Adipocyte (in vitro differentiated cells): ENCODE measurements around the gene GDNF.

ENCODE experiments used
- DNase-seq: peaks from one replicate; pipeline ENCODE4 v3.0.0-alpha.2; 2015; ENCODE audit warnings: low read depth
- H3K27me3 ChIP-seq: replicated peaks from 2 replicates; pipeline ENCODE4 v1.7.0; 2013; ENCODE audit warnings: mild to moderate bottlenecking, low read length, moderate library complexity; ENCODE audit not compliant: control insufficient read depth, insufficient read depth
- H3K36me3 ChIP-seq: 2 replicates; pipeline ENCODE4 v1.7.0; 2013; ENCODE audit warnings: low read length, mild to moderate bottlenecking, moderate library complexity; ENCODE audit not compliant: control insufficient read depth, insufficient read depth, severe bottlenecking
- H3K4me1 ChIP-seq: 2 replicates; pipeline ENCODE4 v1.7.0; 2013; ENCODE audit warnings: mild to moderate bottlenecking, low read length, moderate library complexity; ENCODE audit not compliant: control insufficient read depth, insufficient read depth
- H3K4me3 ChIP-seq: 2 replicates; pipeline ENCODE4 v1.7.0; 2013; ENCODE audit warnings: mild to moderate bottlenecking, low read length, moderate library complexity
- H3K9ac ChIP-seq: 2 replicates; pipeline ENCODE4 v1.7.0; 2013; ENCODE audit warnings: mild to moderate bottlenecking, low read length, moderate library complexity
- H3K9me3 ChIP-seq: 2 replicates; pipeline ENCODE4 v1.7.0; 2013; ENCODE audit warnings: mild to moderate bottlenecking, low read length, moderate library complexity; ENCODE audit not compliant: control insufficient read depth

Gene GDNF

DNA sequence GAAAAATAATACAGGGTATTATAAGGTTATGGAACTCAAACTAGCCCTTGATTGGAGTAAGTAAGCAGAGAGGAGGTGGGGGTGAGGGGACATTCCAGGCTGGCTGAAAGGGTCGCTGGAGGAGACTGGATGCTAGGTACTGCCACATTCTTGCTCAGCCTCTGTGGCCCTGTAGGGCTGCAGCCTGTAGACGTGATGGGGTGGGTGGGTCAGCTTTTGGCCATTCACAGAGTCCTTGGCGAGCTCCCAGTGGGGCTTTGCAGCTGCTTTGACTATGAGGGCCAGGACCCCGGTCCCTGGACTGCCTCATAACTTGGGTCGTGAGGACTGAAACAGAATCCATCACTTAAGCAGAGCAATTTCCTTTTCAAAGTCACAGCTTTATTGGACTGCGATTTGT is 4.2 kb upstream of the GDNF start:
- no peak for DNase-seq
- H3K27me3 ChIP-seq = peaks cover 46% of the 10 kb centered on the region
- H3K4me1 ChIP-seq = peaks cover 19% of the 10 kb centered on the region
- no peak overlapping the region for H3K9ac ChIP-seq
- no peak overlapping the region for H3K4me3 ChIP-seq
- no peaks in the 10 kb centered on the region for H3K36me3 ChIP-seq
- H3K9me3 ChIP-seq = no peaks in the 10 kb centered on the region

- peaks cover 54% of the 10 kb centered on the region for H3K27me3 ChIP-seq
Observed at GRCh38 chr5:37842048-37842447, 2.2 kb upstream of the GDNF start.

DNA sequence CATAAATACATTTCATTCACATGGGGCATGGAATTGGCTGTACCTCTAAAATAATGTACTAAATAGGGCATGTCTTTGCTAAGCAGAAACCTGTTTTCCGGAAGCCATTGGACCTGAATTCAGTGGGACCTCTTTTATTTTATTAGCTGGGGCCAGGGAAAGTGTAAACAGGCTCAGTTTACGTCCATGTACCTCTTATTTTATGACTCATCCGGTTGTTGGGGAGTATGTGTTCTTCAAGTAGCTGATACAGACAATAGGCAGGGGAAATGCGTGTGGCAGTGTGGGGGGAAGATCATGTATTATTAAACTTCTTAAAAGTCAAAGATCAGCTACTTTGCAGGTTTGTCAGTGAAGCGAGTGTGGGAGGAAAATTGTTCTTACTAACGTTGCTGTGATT is 1.4 kb upstream of the GDNF start:
- no peak for DNase-seq
- H3K4me1 ChIP-seq = peaks cover 24% of the 10 kb centered on the region
- no peak overlapping the region for H3K4me3 ChIP-seq
- H3K9ac ChIP-seq = no peak overlapping the region
- H3K27me3 ChIP-seq = peaks cover 54% of the 10 kb centered on the region
- no peaks in the 10 kb centered on the region for H3K9me3 ChIP-seq
- H3K36me3 ChIP-seq = no peaks in the 10 kb centered on the region

More at GRCh38 chr5:37842048-37842447, 2.2 kb upstream of the GDNF start:
- DNase-seq = no peak
- H3K9ac ChIP-seq = no peak overlapping the region
- no peaks in the 10 kb centered on the region for H3K9me3 ChIP-seq
- no peaks in the 10 kb centered on the region for H3K36me3 ChIP-seq
- no peak overlapping the region for H3K4me3 ChIP-seq
- peaks cover 21% of the 10 kb centered on the region for H3K4me1 ChIP-seq

GRCh38 chr5:37840053-37841034 is 503 bp upstream of the GDNF start:
- H3K27me3 ChIP-seq = peaks cover 63% of the 10 kb centered on the region
- no peaks in the 10 kb centered on the region for H3K36me3 ChIP-seq
- H3K4me3 ChIP-seq = peak overlapping the region; percentile 81
- peaks cover 27% of the 10 kb centered on the region for H3K4me1 ChIP-seq
- H3K9me3 ChIP-seq = no peaks in the 10 kb centered on the region
- peak; percentile 84 for DNase-seq
- H3K9ac ChIP-seq = peak overlapping the region; percentile 53

DNA sequence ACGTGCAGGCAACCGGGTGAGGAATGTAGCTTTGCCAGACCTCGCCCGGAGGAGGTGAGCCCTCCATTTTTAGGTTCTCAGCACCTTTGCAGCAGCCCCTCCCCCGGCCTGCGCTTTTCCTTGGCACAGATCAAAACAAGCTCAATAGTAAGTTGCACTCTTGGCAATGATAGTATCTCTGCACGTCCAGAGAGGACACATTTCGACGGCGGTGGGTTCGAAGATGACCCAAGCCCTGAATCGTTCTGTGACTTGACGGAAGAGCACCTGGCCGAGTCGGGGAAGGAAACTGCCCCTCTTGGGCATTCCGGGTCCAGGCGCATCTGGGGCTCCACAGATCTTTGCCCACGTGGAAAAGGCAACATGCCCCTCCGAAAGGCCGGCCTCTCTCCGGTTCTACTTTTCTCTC is 904 bp downstream of the GDNF start:
- H3K36me3 ChIP-seq = no peaks in the 10 kb centered on the region
- no peaks in the 10 kb centered on the region for H3K9me3 ChIP-seq
- peak; percentile 39 for DNase-seq
- H3K4me3 ChIP-seq = peak overlapping the region; percentile 81
- peaks cover 51% of the 10 kb centered on the region for H3K27me3 ChIP-seq
- peaks cover 32% of the 10 kb centered on the region for H3K4me1 ChIP-seq
- peak overlapping the region; percentile 84 for H3K9ac ChIP-seq

DNA sequence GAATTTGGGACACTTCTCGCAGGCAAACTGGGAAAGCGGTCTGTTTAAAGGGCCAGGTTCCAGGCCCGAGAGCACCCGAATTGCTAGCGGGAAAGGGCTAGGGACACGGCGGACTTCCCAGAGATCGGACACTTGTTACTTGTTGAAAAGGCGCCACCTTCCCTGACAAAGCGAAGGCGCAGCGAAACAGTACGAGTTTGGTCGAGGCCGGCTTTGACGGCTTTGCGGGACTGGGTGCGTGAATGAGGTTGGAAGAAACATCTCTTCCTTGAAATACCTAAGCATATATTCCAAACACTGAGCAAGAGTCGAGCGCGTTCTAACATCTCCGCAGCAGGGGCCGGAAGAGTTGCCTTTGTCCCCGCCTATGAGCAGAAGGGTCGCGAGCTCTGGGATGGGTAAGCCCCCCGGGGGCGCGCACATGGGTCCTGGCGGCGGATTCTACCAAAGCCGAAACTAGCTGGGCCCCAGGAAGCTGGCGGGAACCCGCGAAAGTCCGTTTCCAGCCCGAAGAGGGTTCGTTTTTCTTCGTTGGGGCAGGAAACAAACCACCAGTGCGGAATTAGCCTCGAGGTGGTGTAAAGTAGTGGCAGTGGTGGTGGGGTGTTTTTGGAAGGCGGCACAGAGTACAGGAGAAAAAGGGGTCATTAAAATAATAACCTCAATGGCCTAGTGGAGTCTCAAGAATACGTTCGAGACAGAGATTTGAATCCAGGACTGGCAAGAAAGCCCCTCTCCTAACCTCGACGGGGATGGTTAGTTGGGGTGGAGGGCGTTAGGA is 1.5 kb downstream of the GDNF start:
- Histone ChIP-seq H3K27me3 (peaks cover 45% of the 10 kb centered on the region), H3K36me3 (no peaks in the 10 kb centered on the region), H3K4me3 (peak overlapping the region; percentile 81), H3K4me1 (peaks cover 32% of the 10 kb centered on the region), H3K9ac (peak overlapping the region; percentile 84), H3K9me3 (no peaks in the 10 kb centered on the region)
- peak; percentile 83 for DNase-seq

GRCh38 chr5:37837414-37838032 is 2.3 kb downstream of the GDNF start:
- peak; percentile 96 for DNase-seq
- peak overlapping the region; percentile 84 for H3K9ac ChIP-seq
- no peaks in the 10 kb centered on the region for H3K36me3 ChIP-seq
- peaks cover 32% of the 10 kb centered on the region for H3K4me1 ChIP-seq
- no peaks in the 10 kb centered on the region for H3K9me3 ChIP-seq
- H3K27me3 ChIP-seq = peaks cover 38% of the 10 kb centered on the region
- H3K4me3 ChIP-seq = peak overlapping the region; percentile 81

DNA sequence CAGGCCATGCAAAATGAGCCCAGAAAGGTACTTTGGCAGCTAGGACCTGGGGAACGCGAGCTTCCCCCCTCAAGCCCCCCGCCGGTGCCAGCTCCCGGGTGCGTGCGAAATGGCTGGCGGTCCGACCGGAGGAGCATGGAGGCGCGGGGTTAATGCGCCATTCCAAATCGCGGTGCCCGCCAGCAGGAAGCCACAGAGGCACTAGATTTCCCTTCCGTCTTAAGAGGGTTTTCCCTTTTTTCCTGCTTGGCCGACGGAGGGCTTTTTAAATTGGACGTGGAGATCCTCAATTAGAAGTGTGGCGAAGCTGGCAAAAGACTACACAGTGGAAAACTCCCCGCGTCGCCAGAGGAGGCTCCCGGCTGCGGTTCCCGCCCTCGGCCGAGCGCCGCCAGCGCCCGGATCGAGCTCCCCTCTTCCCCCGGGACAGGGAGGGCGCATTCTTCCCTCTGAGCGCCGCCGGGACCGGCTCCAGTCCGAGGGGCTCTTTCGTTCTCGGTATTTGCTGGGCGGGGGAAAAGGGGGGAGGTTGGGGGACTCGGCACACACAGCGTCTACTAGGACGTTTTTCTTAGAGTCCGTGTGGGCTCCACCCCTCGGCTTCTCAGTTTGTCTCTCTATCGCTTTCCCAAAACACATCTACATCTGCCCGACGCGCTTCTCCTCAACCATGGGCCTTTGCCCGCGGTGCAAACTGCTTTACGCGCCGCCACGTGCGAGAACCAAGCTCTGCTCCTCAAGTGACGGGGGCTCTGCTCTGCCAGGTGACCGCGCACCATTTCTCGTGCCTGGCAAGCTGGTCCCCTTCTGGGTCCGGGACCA is 3.0 kb downstream of the GDNF start:
- no peaks in the 10 kb centered on the region for H3K36me3 ChIP-seq
- peak overlapping the region; percentile 84 for H3K9ac ChIP-seq
- no peaks in the 10 kb centered on the region for H3K9me3 ChIP-seq
- peaks cover 32% of the 10 kb centered on the region for H3K4me1 ChIP-seq
- peaks cover 31% of the 10 kb centered on the region for H3K27me3 ChIP-seq
- H3K4me3 ChIP-seq = peak overlapping the region; percentile 81
- peak; percentile 77 for DNase-seq

- DNase-seq = no peak
- peaks cover 25% of the 10 kb centered on the region for H3K27me3 ChIP-seq
- peak overlapping the region; percentile 84 for H3K9ac ChIP-seq
- peak overlapping the region; percentile 81 for H3K4me3 ChIP-seq
- peaks cover 32% of the 10 kb centered on the region for H3K4me1 ChIP-seq
- H3K9me3 ChIP-seq = no peaks in the 10 kb centered on the region
- no peaks in the 10 kb centered on the region for H3K36me3 ChIP-seq
Observed at GRCh38 chr5:37836235-37836591, 3.6 kb downstream of the GDNF start.

DNA sequence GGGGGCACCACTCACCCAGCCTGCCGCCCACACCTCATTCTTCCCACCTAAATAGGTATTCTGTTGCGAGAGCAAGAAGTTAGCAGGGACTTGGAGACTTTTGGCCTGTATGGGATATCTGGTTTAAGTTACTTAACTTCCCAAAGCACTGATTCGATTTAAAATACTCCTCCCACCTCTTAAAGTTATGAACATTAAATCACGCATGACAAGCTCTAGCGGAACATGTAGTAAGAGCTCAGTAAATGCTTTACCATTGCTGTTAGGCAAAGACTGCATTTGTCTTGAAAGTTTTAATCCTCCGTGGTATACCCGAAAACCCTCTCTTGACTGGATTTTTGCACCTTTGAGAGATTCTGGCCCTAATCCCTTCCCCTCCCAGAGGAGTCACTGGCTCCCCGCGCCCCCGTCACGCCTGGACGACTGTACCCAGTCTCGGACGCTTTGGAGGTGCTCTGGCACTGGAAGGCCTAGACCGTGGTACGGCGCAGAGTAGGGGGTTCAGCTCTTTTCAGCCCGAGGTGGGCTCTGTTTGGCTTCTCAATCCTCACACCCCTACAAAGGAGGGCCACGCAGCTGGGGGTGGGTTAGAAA is 4.4 kb downstream of the GDNF start:
- H3K4me1 ChIP-seq = peaks cover 26% of the 10 kb centered on the region
- DNase-seq = peak; percentile 51
- H3K9me3 ChIP-seq = no peaks in the 10 kb centered on the region
- H3K27me3 ChIP-seq = peaks cover 19% of the 10 kb centered on the region
- H3K4me3 ChIP-seq = peak overlapping the region; percentile 81
- H3K36me3 ChIP-seq = no peaks in the 10 kb centered on the region
- H3K9ac ChIP-seq = peak overlapping the region; percentile 84
